Loucy (cell line): ENCODE data around the gene IL18RAP.

Experiments
- H2AFZ ChIP-seq: fragments of 200-600 bp; sonication (generic); 2 replicates; pipeline ENCODE4 v1.6.0; 2016; ENCODE audit warnings: antibody characterized with exemption, mild to moderate bottlenecking, low read length, moderate library complexity
- H3F3A ChIP-seq: fragments of 200-600 bp; 2 replicates; pipeline ENCODE4 v1.6.0; 2016; ENCODE audit warnings: antibody characterized with exemption, low read depth, mild to moderate bottlenecking
- H3K27me3 ChIP-seq: fragments of 200-600 bp; sonication (generic); 2 replicates; pipeline ENCODE4 v1.6.1; 2014; ENCODE audit warnings: low read length, mild to moderate bottlenecking; ENCODE audit not compliant: insufficient read depth, poor library complexity, severe bottlenecking
- H3K36me3 ChIP-seq: fragments of 200-600 bp; sonication (generic); 2 replicates; pipeline ENCODE4 v1.6.1; 2016; ENCODE audit warnings: low read length; ENCODE audit not compliant: insufficient read depth
- H3K4me1 ChIP-seq: fragments of 200-600 bp; sonication (generic); 2 replicates; pipeline ENCODE4 v1.5.1; 2014; ENCODE audit warnings: low read length, mild to moderate bottlenecking; ENCODE audit not compliant: insufficient read depth, poor library complexity, severe bottlenecking
- H3K4me2 ChIP-seq: fragments of 200-600 bp; sonication (generic); 2 replicates; pipeline ENCODE4 v1.6.0; 2014; ENCODE audit warnings: antibody characterized with exemption, low read length, low read depth, mild to moderate bottlenecking; ENCODE audit not compliant: poor library complexity, severe bottlenecking
- H3K4me3 ChIP-seq: fragments of 200-600 bp; sonication (generic); 2 replicates; pipeline ENCODE4 v1.5.1; 2014; ENCODE audit warnings: low read length, mild to moderate bottlenecking, mixed read lengths; ENCODE audit not compliant: poor library complexity, severe bottlenecking
- H3K79me2 ChIP-seq: fragments of 200-600 bp; sonication (generic); 2 replicates; pipeline ENCODE4 v1.6.1; 2014; ENCODE audit warnings: low read length; ENCODE audit not compliant: insufficient read depth
- H3K9ac ChIP-seq: fragments of 200-600 bp; sonication (generic); 2 replicates; pipeline ENCODE4 v1.6.0; 2014; ENCODE audit warnings: mild to moderate bottlenecking, low read depth, low read length, moderate library complexity; ENCODE audit not compliant: poor library complexity, severe bottlenecking
- H3K9me2 ChIP-seq: fragments of 200-600 bp; sonication (generic); replicated peaks from 2 replicates; pipeline ENCODE4 v1.6.1; 2016; ENCODE audit warnings: low read depth, low read length, mixed read lengths
- H3K9me3 ChIP-seq: fragments of 200-600 bp; sonication (generic); 2 replicates; pipeline ENCODE4 v1.6.1; 2014; ENCODE audit warnings: mild to moderate bottlenecking, antibody characterized with exemption, low read length, low read depth; ENCODE audit not compliant: insufficient read depth
- H4K20me1 ChIP-seq: fragments of 200-600 bp; sonication (generic); 2 replicates; pipeline ENCODE4 v1.6.0; 2014; ENCODE audit warnings: antibody characterized with exemption, low read length, mild to moderate bottlenecking; ENCODE audit not compliant: insufficient read depth, poor library complexity, severe bottlenecking
- EZH2phosphoT487 ChIP-seq: fragments of 200-600 bp; IDR thresholded peaks from 2 replicates; pipeline ENCODE4 v1.6.1; 2018; ENCODE audit warnings: antibody characterized with exemption, mild to moderate bottlenecking, moderate library complexity, borderline replicate concordance
- TF ChIP-seq, protein P1 (sequence below): fragments of 200-600 bp; sonication (generic); conservative IDR thresholded peaks from 2 replicates; pipeline ENCODE4 v1.5.1; 2014; ENCODE audit warnings: mild to moderate bottlenecking, antibody characterized with exemption, low read length

IL18RAP gene

DNA sequence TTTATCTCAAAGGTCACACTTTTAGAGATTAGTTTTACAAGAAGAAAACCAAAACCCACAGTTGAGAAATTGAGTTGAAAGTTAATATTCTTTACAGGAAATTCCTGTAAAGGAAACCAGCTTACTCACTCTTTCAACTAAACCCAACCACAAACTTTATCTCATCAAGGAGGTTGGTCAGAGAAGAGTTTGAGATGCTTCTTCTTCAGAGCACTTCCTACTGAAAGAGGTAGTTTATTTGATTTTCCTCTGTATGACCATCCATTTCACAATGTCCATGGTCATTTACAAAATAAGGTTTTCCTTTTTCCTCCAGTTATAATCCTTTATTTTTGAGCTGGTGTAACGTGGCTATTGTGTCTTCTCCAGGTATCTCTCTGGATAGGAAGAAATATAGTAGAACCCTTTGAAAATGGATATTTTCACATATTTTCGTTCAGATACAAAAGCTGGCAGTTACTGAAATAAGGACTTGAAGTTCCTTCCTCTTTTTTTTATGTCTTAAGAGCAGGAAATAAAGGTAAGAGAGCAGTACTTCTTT is 4.5 kb upstream of the IL18RAP start:
- Histone ChIP-seq H3K4me1 (peaks cover 87% of the 10 kb centered on the region), H3K9ac (peak overlapping the region; percentile 96), H3K9me2 (no peaks in the 10 kb centered on the region)

DNA sequence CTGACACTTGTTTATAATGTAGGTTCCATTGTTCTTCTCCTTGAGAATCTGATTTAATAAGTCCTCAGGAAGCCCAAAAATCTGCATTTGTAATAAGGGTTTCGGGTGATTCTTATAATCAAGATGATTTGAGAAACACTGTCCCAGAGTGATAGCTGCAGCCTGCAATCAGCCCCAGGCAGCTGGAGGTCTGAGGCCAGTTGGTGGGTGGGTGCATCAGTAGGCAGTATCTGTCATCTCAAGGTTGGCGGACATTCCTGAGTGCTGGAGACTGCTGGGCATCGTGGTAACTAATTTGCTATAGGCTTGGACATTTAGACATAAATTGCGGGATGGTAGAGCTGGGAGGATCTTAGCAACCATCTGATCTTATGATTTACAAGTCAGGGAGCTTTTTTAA is 2.7 kb upstream of the IL18RAP start:
- H3K4me2 ChIP-seq, result peak overlapping the region; percentile 98
- no peaks in the 10 kb centered on the region for H3K27me3 ChIP-seq
- no peak overlapping the region for H2AFZ ChIP-seq
- H3K36me3 ChIP-seq, result no peaks in the 10 kb centered on the region
- H3K4me3 ChIP-seq, result peak overlapping the region; percentile 80
- peaks cover 24% of the 10 kb centered on the region for H3F3A ChIP-seq
- peaks cover 63% of the 10 kb centered on the region for H3K79me2 ChIP-seq
- no peaks in the 10 kb centered on the region; the same call in 1 of the 2 replicates for H3K9me3 ChIP-seq
- H3K4me1 ChIP-seq, result peaks cover 96% of the 10 kb centered on the region
- TF ChIP-seq, protein P1, sequence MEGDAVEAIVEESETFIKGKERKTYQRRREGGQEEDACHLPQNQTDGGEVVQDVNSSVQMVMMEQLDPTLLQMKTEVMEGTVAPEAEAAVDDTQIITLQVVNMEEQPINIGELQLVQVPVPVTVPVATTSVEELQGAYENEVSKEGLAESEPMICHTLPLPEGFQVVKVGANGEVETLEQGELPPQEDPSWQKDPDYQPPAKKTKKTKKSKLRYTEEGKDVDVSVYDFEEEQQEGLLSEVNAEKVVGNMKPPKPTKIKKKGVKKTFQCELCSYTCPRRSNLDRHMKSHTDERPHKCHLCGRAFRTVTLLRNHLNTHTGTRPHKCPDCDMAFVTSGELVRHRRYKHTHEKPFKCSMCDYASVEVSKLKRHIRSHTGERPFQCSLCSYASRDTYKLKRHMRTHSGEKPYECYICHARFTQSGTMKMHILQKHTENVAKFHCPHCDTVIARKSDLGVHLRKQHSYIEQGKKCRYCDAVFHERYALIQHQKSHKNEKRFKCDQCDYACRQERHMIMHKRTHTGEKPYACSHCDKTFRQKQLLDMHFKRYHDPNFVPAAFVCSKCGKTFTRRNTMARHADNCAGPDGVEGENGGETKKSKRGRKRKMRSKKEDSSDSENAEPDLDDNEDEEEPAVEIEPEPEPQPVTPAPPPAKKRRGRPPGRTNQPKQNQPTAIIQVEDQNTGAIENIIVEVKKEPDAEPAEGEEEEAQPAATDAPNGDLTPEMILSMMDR, result no peak
- no peak for TF ChIP-seq EZH2phosphoT487
- H3K9me2 ChIP-seq, result no peaks in the 10 kb centered on the region
- H3K9ac ChIP-seq, result peak overlapping the region; percentile 96
- H4K20me1 ChIP-seq, result no peaks in the 10 kb centered on the region

More for the DNA sequence above, 4.5 kb upstream of the IL18RAP start:
- no peak overlapping the region for H2AFZ ChIP-seq
- H3F3A ChIP-seq, result peaks cover 24% of the 10 kb centered on the region
- no peaks in the 10 kb centered on the region for H3K27me3 ChIP-seq
- TF ChIP-seq, protein P1, result no peak
- no peak for TF ChIP-seq EZH2phosphoT487
- H3K9me3 ChIP-seq, result no peaks in the 10 kb centered on the region; the same call in 1 of the 2 replicates
- peaks cover 46% of the 10 kb centered on the region for H3K79me2 ChIP-seq
- H3K4me2 ChIP-seq, result peak overlapping the region; percentile 98
- H3K36me3 ChIP-seq, result no peaks in the 10 kb centered on the region
- H3K4me3 ChIP-seq, result peak overlapping the region; percentile 80
- H4K20me1 ChIP-seq, result no peaks in the 10 kb centered on the region

DNA sequence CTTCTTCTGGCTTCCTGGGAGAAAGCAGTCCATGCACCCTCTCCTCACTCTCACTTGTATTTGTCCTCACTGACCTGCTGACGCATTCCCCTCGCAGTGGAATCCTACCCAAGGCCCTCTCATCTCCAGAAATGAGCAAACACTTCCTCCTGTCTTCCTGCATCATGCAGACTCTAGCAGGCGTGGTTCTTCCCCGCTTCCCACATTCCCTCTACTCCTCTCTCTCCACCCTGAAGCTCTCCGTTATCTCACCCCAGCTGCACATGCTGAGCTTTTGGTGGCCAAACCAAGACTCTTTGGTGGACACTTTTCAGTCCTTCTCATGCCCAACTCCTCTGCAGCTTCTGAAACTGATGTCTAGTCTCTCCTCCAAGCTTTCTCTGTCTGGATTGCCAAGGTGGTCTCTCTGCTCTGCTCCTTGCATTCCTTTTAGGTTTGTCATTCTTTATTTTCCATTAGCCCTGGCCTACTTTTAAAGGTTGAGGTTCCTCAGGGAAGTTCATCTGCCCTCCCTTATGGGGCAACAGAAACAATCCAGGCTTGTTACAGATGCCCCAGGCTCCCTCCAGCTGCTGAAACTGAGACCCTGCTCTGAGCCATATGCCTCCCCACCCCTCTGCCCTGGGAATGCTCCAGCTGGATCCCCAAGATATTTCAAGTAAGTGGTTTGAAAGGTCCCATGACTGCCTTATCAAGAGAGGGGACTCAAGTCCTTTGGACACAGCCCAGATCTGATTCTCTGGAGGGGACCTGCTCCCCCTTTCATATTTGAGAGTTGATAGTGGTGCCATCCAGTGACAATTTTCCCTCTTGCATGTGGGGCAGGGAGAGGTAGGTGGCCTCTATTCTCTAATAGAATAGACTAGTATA is 835 bp upstream of the IL18RAP start:
- Histone ChIP-seq H3K4me2 (peak overlapping the region; percentile 98), H3F3A (peaks cover 18% of the 10 kb centered on the region), H3K4me3 (peak overlapping the region; percentile 80), H2AFZ (no peak overlapping the region), H3K9me3 (no peaks in the 10 kb centered on the region), H3K27me3 (no peaks in the 10 kb centered on the region), H3K4me1 (peaks cover 92% of the 10 kb centered on the region), H3K79me2 (peaks cover 79% of the 10 kb centered on the region), H3K9me2 (no peaks in the 10 kb centered on the region), H3K9ac (peak overlapping the region; percentile 96), H3K36me3 (no peaks in the 10 kb centered on the region), H4K20me1 (no peaks in the 10 kb centered on the region)
- no peak for TF ChIP-seq EZH2phosphoT487
- TF ChIP-seq, protein P1, result peak; percentile 45; the same call in 1 of the 2 replicates
